GM19372 (cell line): ENCODE results near the gene CPT1A.
A peak's percentile ranks its signal among the peaks of the same experiment; 100 is the strongest.

ENCODE experiments used
- ATAC-seq: cut with Tn5 transposase; IDR thresholded peaks from one replicate; pipeline ENCODE4 v1.9.1; 2021; ENCODE audit warnings: mild to moderate bottlenecking, low read depth, moderate library complexity; ENCODE audit not compliant: unreplicated experiment

CPT1A gene

DNA sequence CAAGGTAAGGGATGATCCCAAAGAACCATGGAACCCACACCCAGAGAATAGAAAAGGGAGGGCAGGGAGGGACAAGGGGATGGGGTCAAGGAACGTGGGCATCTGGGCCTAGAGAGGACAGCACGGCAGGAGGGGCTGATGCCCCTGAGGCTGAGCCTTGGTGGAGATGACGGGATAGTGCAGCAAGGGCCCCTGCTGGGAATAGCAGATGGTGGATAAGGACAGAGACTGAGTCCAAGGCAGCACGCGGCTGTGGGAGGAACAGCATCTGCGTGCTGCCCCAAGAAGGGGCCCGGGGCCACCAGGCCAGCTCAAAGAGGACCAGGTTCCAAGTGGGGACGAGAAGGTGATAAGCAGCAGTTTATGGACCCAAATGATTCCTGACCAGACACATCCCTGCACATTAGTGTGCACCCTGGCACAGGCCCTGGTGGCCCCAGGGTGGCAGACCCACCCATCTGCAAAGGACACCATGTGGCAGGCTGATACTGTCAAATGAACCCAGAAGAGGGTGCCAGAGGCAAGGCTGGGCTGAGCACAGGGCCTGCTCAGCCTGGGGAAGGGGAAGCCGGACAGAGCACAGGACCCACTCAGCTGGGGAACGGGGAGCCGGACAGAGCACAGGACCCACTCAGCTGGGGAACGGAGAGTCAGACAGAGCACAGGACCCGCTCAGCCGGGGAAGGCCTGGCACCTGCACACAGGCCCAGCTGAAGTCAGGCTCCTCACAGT lies 77.6 kb downstream of the CPT1A start:
- no peak for ATAC-seq

DNA sequence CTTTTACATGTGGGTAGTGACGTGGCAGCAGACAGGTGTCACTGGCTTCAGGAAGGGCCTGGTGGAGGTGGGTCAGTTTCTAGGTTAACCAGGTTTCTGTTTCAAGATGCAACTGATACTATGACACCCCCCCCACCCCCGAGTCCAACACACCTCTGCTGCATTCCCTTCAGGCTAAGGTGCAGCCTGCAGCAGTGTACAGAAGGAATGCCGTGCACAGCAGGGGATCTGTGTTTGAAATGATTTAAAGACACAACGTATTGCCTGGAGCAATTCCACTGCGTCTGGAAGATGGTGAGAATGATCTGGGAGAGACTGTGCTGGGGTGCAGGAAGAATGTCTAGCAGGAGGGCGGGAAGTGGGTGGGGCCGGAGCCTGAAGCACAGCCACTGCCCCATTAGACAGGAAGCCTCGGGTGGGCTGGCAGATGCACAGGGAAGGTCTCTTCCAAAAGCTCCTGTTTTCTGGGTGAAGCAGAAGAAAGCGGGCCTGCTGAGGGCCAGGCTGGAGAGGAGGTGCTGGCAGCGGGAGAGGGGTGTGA lies 78.5 kb downstream of the CPT1A start:
- ATAC-seq, result no peak

DNA sequence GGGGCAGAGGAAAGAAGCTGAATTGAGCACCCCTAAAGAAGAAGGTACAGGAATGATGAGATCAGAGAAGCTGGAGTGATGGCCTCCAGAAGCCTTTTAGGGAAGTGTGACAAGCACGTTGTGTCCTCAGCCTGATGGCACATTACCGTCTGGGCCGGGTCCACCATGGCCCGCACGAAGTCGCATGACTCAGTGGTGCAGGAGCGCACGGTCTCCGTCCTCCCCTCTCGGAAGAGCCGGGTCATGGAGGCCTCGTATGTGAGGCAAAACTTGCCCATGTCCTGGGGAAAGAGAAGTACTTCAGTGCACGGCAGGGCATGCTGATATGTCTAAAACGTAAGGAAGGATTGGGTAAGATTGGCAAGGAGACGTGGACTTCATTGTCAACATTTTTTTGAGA lies 79.2 kb downstream of the CPT1A start:
- no peak for ATAC-seq

DNA sequence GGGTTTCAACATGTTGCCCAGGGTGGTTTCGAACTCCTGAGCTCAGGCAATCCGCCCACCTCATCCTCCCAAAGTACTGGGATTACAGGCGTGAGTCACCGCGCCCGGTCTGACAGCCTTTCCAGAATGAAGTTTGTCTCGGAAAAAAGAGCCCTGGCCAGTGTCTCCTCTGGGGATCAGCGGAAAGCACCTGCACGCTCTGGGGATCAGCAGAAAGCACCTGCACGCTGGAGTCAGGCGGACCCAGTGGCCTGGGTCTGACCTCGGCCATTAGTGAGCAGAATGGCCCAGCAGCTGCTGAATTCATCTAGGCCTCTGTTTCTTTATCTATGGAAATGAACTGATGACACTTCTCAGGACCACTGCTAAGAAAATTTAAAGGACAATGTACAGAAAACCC lies 79.9 kb downstream of the CPT1A start:
- ATAC-seq, result no peak

DNA sequence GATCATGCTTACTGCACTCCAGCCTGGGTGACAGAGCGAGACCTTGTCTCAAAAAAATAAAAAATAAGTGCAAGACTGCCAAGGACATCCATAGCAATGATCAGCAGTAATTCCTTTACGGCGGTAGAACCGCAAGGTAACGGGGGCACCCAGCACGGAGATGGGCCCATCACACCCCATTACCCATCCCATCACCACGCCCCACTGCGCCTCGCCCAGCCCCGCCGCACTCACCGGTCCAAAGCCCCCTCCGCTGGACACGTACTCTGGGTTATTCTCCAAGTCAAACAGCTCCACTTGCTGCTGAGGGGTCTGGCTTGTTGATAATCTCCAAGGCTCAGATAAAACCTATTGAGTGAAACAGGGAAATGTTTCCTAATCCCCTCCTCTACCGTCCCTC lies 81.7 kb downstream of the CPT1A start:
- no peak for ATAC-seq

DNA sequence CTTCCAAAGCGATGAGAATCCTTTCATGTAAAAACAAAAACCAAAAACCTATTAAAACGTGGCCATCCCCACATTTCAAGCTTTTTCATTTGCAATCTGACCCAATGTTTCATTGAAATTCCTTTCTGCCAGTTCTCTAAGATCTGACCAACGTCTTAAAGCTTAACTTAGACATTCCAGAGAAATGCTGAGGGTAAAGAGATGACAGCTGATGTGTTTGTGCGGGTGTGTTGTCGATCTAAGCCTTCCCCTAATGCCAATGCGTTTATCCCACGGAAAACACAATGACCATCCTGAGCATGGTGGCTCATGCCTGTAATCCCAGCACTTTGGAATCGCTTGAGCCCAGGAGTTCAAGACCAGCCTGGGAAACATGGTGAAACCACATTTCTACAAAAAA lies 84.0 kb downstream of the CPT1A start:
- ATAC-seq, result no peak

DNA sequence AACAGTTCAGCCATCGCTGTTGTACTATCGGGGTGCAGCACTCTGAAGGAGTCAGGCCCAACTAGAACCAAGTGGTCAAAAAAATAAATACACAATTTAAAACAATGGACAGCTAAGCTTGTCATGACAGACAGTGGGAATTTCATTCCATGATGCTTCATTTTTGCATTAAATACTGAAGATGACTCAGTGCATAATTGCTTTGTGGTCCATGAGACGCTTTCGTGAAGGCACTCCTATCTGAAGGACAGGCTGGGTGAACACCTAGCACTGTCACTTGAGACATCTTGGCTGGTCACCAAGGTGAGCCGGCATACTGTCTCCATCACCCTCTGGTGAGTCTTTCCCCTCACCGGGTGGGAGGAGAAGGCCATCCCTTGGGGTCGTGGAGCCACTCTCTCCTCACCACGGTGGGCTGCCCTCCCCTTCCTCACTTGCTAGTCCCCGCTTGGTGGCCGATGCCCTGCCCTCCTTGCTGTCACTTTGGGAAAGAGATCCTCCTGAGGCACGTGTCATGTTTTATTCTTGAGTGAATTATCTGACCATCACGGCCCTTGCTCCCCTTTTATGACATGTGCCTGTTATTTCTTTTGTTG lies 85.4 kb downstream of the CPT1A start:
- no peak for ATAC-seq

DNA sequence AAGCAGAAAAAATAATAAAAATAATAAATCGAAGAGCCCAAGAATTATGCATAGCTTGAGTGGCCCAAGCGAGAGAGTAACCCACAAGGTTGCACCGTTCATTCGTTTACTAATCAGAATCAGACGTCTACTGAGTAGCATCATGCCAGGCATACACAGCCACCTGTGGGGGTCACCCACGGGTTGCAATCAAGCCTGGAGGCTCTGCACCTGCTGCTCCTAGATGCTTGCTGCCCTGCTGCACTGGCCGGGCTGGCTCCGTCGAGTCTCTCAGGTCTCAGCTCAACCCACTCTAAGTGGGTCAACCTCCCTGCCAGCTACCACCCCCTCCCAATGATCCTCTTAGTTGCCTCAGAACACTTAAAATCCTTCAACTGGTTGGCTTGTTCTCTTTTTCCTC lies 88.4 kb downstream of the CPT1A start:
- no peak for ATAC-seq

DNA sequence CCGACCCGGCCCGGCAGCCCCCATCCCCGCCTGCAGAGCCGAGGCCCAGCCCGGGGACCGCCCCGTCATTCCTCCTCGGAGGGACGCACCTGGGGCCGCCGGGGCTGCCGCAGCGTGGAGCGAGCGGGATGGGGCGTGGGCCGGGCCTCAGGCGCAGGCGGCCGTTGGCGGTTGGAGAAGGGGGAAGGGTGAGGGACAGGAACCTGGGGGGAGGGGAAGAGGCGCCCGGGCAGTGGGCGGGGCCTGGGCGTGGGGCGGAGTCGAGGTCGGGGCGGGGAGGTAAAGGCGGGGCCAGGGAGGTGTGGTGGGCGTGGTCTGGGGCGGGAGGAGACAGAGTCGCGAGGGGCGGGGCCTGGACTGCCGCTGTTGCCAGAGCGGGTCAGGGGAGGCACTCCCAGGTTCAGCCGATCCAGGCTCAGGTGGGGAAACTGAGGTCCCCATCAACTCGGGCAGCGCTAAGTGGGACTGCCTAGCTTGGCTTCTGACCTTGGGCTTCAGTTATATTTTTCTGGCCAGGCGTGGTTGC lies 90.3 kb downstream of the CPT1A start, which contains the start of gene TESMIN:
Gene TESMIN (minus strand): TSS at position 190 of the 526 bp plus-strand sequence. CDS start 860 bp downstream, outside the sequence.
- ATAC-seq, result peak; percentile 88

DNA sequence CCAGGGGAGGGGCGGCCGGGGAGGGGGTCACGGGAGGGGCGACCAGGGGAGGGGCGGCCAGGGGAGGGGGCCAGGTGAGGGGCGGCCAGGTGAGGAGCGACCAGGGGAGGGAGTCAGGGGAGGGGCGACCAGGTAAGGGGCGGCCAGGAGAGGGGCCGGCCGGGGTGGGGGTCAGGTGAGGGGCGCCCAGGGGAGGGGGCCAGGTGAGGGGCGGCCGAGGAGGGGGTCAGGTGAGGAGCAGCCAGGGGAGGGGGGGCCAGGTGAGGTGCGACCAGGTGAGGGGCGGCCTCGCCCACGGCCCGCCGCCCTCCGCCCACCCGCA lies 90.8 kb downstream of the CPT1A start:
- no peak for ATAC-seq

DNA sequence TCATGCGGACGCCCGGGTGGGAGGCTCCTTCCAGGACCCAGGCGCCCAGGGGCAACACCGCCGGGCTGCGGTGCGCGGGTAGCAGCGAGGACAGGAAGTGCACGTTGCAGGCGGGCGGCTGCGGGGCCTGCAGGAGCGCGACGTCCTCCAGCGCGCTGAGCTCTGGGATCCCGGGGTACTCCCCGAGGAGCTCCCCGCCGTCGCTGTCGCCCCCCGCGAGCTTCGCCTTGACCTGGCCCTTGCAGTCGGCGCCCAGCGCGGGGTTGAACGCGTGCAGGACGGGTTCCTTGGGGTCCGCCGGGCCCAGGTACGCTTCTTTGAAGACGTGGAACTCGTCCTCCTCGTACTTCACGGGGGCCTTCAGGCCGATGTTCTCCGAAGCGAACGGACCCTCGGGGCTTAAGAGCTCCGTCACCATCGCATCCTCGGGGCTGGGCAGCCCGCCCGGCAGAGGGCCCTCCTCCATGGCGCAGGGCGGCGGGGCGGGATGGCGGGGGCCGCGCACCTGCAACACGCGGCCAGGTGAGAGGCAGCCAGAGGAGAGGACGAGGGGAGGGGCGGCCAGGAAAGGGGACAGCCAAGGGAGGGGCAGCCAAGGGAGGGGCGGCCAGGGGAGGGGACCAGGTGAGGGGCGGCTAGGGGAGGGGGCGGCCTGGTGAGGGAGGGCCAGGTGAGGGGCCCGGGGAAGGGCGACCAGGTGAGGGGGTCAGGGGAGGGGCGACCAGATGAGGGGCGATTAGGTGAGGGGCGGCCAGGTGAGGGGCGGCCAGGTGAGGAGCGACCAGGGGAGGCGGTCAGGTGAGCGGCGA lies 91.3 kb downstream of the CPT1A start:
- ATAC-seq, result no peak

DNA sequence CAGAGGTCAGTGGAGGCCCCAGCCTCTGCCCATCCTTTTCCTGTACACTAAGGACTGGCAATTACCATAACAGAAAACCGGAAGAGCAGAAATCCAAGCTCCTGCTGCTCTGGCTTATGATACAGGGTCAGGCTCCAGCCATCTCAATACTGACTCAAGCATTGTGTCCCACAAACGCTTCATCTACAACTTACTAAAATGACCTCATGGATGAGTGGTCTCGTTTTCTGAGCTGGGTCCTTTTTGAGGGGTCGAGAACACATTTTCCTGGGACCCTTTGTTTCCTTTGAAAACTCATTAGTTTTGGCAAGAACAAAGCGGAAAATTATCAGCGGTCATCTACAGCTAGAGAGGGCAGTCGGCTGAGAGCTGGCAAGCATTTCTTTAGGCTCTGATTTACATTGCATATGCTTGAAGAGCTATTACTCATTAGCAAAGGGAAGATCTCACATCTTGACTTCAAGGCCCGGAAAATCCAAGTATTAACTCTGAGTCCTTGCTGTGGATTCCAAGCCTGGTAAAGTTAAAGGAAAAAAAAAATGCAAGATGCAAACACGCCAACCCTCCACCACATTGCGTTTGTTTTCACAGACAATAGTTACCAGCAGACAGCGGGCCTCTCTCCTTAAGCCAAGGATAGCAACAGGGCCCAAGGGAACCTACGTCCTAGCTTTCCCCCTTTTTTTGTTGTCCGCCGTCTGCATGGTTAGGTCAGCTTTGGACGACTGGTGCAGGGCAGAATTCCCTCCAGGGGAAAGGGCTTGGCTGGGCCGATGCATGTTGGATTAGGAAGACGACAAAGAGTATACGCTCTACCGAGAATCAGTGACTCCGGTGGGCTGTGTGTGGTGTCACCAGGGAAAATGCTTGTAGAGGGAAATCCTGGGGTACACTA lies 92.2 kb downstream of the CPT1A start:
- ATAC-seq, result no peak

DNA sequence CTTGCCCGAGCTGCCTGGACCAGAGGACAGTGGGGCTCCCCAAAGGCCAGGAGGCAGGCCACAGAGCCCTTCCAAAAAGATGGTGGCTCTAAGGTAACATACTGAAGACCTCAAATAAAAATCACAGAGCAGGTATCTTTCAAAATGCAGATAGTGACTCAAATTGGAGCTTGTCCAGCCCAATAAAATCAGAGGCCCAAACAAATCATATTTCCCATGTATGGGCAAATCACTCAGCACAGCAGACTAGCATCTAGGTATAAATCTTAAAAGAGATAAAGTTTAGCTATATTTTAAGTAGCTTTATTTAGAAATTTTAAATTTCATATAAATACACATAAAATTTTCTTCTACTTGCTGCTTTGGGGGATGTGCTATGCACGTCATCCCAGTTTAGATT lies 93.7 kb downstream of the CPT1A start:
- no peak for ATAC-seq

DNA sequence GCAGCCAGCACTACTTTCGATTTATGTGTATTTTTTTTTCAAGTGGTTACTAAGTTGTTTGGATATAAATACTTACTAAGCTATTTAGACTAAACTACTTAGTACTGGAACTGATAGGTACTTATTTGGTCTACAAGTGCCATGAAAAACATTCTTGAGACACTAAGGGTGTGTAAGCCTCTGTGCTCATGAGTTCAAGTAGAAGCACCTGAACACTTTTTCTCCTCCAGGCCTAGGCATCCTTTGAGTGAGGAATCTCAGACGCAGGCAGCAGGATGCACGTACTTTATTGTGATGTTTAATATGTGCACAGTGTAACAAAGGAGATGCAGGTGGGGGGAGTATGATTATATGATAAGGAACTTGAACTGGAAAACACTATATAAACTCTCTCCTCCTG lies 98.2 kb downstream of the CPT1A start:
- no peak for ATAC-seq

DNA sequence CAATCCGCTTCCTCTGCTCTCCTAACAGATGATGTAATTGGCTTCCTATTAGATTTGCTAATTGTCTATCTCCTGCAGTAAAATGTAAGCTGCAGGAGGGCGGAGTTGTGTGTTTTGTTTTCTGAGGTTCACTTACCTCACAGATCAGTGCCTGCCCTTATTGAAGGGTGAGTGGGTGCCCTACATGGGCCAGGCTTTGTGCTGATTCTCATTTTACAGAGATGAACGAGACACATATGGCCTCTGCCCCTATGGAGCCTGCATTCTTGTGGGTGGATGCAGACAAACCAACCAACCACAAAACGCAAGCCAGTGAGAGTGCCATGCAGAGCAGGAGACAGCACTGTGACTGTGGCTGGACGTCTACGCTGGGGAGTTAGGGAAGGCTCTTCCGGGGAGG lies 100.3 kb downstream of the CPT1A start:
- no peak for ATAC-seq

DNA sequence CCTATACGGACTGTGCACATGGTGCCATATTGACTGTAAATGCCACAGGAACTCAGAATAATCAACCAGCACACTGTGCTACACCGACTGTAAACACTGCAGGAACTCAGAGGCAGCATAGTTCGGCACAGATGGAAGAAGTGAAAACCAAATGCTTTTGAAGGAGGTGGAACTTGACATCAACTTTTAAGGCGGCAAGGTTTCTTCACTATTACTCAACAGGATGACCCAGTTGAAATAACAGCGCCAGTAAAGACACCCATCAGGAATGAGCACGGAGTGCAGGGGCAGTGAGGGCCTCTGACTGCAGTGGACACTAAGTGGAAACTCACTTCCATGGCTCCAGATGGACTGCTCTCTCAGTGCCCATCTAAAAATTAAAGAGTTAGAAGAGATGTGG lies 106.1 kb downstream of the CPT1A start:
- no peak for ATAC-seq

DNA sequence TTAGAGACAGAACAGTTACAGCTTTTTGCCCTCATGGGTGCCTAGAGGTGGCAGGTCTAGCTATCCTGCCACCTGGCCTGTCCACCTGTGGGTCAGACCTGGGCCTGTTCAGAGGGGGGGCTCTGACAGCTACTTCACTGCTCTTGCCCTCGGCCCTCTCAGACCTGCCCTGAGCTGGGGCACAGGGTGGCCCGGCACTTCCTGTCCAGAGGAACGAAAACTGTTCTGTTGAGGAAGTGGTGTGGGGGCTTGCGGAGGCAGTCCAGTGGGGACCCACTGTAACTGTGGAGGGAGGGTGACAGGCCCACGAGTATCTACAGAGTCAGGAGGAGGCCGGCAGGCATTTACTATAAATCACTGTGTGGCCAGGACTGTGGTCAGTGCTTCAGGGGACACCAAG lies 106.6 kb downstream of the CPT1A start:
- no peak for ATAC-seq

DNA sequence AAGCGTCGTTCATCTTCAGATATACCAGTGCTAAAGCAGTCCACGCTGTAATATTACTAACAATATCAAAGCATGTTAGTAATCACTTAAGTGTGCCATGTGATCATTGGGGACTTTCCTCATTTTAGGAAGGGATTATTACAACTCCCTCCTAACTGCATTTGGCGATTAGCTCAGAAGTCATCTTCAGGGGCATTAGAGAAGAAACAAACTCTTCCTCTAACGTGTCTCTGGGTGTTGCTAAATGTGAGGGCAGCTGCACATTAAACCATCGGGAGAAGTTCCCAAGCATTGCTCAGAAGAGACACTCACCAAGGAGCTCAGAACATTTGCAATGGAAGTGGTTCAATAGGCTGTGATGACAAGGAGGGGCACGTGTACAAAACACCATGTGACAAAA lies 107.6 kb downstream of the CPT1A start:
- ATAC-seq, result no peak

DNA sequence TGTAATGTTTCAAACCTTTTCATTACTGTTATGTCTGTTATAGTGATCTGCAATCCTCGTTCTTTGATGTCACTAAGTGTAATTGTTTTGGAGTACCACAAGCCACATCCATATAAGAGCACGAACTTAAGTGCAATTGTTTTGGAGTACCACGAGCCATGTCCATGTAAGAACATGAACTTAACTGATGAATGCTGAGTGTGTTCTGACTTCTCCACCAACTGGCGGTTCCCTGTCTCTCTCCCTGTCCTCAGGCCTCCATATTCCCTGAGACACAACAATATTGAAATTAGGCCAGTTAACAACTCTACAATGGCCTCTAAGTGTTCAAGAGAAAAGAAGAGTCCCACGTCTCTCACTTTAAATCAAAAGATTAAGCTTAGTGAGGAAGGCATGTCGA lies 113.9 kb downstream of the CPT1A start:
- ATAC-seq, result no peak

DNA sequence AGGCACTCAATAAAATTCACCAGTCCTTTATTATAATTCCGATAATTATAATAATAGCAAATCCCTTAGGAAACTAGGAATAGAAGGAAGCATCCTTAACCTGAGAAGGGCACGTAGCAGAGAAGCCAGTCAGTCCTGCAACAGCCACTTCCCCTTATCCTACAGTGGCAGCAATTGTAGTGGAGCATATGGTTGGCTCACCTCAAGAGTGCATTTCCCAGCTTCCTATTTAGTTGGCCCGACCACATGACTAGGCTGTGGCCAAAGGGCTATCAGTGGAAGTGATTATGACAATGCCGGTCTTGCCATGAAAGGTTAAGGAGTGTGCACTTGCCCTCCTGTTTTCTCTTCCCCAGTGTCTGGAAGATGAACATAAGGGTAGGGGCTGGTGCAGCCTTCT lies 117.4 kb downstream of the CPT1A start:
- ATAC-seq, result no peak
